ENCODE data around the gene FAM89A. TPM values are rescaled to one million over a fixed set of nuclear protein-coding genes. Genes with fewer than 3 reads are reported as not detected.

FAM89A gene
- total and polyA plus RNA-seq, 2 donors (not counting 3 experiments of a cell fraction or from before 2014, with no cell fraction given) = 21.0 to 24.0 TPM

GRCh38 chr1:231044588-231044987, 4.5 kb upstream of the FAM89A start:
- H3K4me2 ChIP-seq (ENCODE audit: insufficient read depth, low read length) = no peak overlapping the region
- H3K36me3 ChIP-seq (ENCODE audit: control insufficient read depth in 2 of 2, extremely low read depth in 1 of 2, insufficient read depth in 2 of 2, low read length in 2 of 2) = no peaks in the 10 kb centered on the region
- CTCF ChIA-PET = no interaction called here
- no peak overlapping the region for H2AFZ ChIP-seq (ENCODE audit: low read depth, low read length)
- H3K9me3 ChIP-seq (replicated peaks; ENCODE audit: control insufficient read depth, insufficient read depth, low read length) = no peaks in the 10 kb centered on the region
- H3K4me3 ChIP-seq (replicated peaks in 1 of 3; ENCODE audit: insufficient read depth in 1 of 3, low read depth in 1 of 3, low read length in 3 of 3) = no peak overlapping the region
- intact Hi-C loops (cut with micrococcal nuclease) = no loop called here
- TF ChIP-seq MYC (IDR thresholded peaks at IDR 0.05; ENCODE audit: low read depth, low read length) (no peak), JUN (IDR thresholded peaks at IDR 0.05; ENCODE audit: borderline replicate concordance, insufficient read depth, insufficient read length, low read depth) (no peak), POLR2AphosphoS5 (IDR thresholded peaks at IDR 0.05; ENCODE audit: insufficient read depth, low read depth, low read length) (no peak), MAX (IDR thresholded peaks at IDR 0.05; ENCODE audit: insufficient read depth, insufficient read length) (no peak), CTCF (IDR thresholded peaks at IDR 0.05; ENCODE audit: extremely low read depth in 1 of 2, insufficient read depth in 1 of 2, low read depth in 1 of 2, low read length in 2 of 2) (no peak), FOS (IDR thresholded peaks at IDR 0.05; ENCODE audit: borderline replicate concordance, insufficient read depth, low read length) (no peak), POLR2A (IDR thresholded peaks at IDR 0.05; ENCODE audit: low read depth, low read length) (no peak), GATA2 (IDR thresholded peaks at IDR 0.05; ENCODE audit: insufficient read depth, insufficient read length, low read depth, low read length) (no peak), EZH2 (IDR thresholded peaks at IDR 0.05; ENCODE audit: borderline replicate concordance, low read depth, low read length, severe bottlenecking) (no peak)
- no peak overlapping the region for H3K27ac ChIP-seq (ENCODE audit: insufficient read depth, low read depth, low read length)
- no peaks in the 10 kb centered on the region for H3K79me2 ChIP-seq (ENCODE audit: control insufficient read depth, insufficient read depth, low read length)
- no peaks in the 10 kb centered on the region for H4K20me1 ChIP-seq (replicated peaks; ENCODE audit: control insufficient read depth, extremely low read depth, insufficient read depth, low read length)
- no peak for FAIRE-seq
- POLR2A ChIA-PET = no interaction called here
- H3K4me1 ChIP-seq (ENCODE audit: control insufficient read depth, extremely low read depth, insufficient read depth, low read length) = peaks cover 9% of the 10 kb centered on the region
- BruUV-seq (replicated peaks) = no TSS peak
- H3K9ac ChIP-seq (replicated peaks; ENCODE audit: extremely low read depth, insufficient read depth, low read length) = no peak overlapping the region
- dilution Hi-C loops (cut with MboI; ENCODE audit: extremely low pct_ligation_motif_present, low sequenced_read_pairs) = no loop called here
- DNase-seq (ENCODE audit: low read depth, low spot score) = no peak
- peaks cover 20 to 26% of the 10 kb centered on the region in 2 experiments for H3K27me3 ChIP-seq (ENCODE audit: control insufficient read depth in 2 of 2, insufficient read depth in 2 of 2, low read length in 2 of 2)
- H3K9me1 ChIP-seq (replicated peaks; ENCODE audit: control insufficient read depth, extremely low read depth, insufficient read depth, low read length) = no peaks in the 10 kb centered on the region

Measured in endothelial cell of umbilical vein (primary cell).